Cardiac fibroblast (primary cell): ENCODE data around the gene PTMA.
A peak's percentile ranks its signal among the peaks of the same experiment; 100 is the strongest.
"Not testable (repeated sequence)": the region's sequence is repeated elsewhere in the genome, so short reads cannot be mapped to it uniquely, and the experiment has no call there.

Experiments
- DNase-seq, 2 donors: peaks; one replicate each; pipeline versions ENCODE4 v3.0.0 to v3.0.0-alpha.2; 2010; ENCODE audit warnings: low read depth in 2 of 2
- H3K4me3 ChIP-seq, 2 donors: replicated peaks in 1 of 2; 1 replicate in 1 of 2; 2 replicates in 1 of 2; pipeline ENCODE4 v1.5.1; 2011; ENCODE audit warnings: low read depth in 2 of 2, low read length in 2 of 2, mild to moderate bottlenecking in 2 of 2, moderate library complexity in 1 of 2
- CTCF ChIP-seq: IDR thresholded peaks from one replicate; pipeline ENCODE4 v1.5.1; 2011; ENCODE audit warnings: low read depth, mild to moderate bottlenecking, low read length, inconsistent platforms

The PTMA gene

DNA sequence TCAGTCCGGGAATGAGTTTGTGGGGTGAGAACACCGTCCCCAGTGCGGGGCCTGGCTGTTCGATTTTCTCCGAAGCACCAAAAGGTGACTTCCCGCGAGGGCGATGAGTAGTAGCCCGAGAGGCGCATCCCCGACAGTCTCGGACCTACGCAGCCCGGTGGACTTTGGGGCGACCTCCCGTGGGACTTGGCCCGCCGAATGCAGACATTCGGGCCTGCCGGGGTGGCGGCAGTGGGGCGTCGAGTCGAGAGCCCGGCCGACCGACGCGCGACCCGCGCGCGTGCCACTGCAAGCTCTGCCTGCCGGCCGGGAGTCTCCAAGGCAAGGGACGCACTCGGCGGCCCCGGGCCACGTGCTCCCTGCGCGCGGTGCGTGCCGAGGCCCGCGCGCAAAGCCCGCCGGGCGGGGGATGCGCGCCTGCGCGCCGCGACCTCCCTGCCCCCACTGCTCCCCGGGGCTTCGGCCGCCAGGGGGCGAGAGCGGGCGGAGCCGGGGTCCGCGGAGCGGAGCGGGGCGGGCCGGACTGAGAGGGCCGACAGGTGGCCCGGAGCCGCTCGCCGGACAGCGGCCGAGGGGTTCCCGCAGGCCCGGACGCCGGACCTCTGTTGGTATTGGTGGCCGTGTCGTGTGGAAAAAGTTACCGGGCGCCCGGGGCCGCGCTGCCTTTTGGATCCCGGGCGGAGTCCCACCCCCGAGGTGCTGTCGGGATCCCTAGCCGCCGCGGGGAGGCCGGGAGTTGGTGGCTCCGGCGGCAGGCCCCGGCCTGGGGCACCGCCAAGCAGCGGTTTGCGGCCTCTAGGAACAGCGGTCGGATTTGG lies 1.9 kb downstream of the PTMA start:
- peak; percentile 78 to 88 for DNase-seq
- peak overlapping the region; percentile 76 to 78 for H3K4me3 ChIP-seq
- peak; percentile 39 for TF ChIP-seq CTCF

DNA sequence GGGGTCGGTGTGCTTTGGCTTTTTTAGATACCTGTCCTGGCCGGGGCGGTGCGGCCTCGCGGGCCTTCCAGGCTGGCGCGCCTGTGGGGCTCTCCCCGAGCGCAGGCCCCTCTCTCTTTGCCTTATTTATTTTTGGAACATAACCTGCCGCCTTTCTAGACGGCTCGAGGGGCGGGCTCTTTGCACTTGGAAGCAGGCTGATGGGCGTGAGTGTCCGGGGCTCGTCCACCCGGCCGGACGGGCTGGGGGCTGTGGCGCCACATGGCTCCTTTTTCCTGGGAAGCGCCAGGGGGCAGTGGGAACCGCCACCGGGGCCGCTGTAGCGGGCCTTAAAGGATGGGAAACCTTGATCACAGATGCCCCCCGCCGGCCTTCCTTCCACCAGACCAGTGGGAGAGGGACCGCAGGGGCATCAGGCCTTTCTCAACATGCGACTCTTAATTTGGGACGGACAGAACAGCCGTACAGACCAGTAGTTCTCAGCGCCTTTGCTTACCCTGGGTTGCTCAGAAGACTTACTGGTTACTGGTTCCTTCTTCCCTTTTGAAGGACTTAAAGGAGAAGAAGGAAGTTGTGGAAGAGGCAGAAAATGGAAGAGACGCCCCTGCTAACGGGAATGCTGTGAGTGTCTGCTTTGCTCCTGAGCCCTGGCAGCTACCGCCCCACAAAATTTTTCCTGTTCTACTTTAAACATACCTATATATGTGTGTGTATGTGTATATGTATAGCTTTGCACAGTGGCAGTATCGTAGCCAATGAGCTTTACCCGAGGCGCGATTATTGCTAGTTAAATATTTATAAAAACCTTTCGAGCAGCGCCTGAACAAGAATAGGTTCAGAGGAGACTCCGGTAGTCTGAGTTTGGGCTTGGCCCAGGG lies 2.7 kb downstream of the PTMA start:
- peak overlapping the region; percentile 64 to 78 for H3K4me3 ChIP-seq
- DNase-seq = peak; percentile 28 to 32
- TF ChIP-seq CTCF = peak; percentile 21

DNA sequence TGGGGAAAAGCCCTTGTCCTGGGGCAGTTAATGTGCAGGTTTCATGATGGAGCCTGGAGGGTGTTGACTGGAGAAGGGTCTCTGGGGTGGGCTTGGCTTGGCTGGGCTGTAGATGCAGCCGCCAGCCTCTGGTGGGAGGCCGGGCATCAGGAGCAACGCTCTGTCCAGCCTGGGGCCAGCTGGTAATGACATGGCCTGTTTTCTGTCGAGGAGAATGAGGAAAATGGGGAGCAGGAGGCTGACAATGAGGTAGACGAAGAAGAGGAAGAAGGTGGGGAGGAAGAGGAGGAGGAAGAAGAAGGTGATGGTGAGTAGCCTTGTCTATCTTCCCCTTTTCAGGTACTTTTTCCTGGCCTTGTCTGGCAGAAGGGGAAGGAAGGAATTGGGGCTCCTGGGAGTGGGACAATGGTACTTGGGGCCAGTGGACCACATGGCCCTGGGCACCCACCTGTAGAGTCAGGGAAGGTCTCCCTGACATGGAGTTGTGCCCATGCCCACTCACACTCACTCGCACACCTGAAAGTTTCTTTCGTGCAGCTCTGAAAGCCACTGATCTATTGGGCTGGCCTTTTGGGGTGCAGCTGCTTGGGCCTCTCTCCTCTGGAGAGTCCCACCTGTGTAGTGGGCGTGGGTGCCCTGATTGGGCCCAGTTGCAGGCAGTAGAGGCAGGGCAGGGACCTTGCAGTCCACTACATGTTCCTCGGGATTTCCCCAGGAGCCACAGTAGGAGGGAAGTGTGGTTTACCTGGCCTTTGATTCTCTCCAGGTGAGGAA lies 3.5 kb downstream of the PTMA start:
- no peak for TF ChIP-seq CTCF
- peak overlapping the region; percentile 64 to 78 for H3K4me3 ChIP-seq
- DNase-seq = no peak

DNA sequence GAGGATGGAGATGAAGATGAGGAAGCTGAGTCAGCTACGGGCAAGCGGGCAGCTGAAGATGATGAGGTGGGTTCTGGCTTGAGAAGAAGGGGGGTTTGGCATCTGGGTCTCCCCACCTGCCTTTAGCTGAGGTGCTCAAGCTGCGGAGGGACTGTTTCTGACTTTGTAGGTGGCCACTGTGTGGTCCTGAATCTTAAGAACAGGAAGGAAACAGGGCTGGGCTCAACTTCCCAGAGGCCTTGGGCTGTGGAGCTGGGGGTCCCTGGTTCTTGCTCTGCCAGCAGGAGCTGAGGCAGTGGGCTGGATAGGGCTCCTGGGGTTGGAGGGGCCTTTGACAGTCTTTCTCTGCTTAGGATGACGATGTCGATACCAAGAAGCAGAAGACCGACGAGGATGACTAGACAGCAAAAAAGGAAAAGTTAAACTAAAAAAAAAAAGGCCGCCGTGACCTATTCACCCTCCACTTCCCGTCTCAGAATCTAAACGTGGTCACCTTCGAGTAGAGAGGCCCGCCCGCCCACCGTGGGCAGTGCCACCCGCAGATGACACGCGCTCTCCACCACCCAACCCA lies 4.2 kb downstream of the PTMA start:
- not testable (repeated sequence) for H3K4me3 ChIP-seq, DNase-seq

DNA sequence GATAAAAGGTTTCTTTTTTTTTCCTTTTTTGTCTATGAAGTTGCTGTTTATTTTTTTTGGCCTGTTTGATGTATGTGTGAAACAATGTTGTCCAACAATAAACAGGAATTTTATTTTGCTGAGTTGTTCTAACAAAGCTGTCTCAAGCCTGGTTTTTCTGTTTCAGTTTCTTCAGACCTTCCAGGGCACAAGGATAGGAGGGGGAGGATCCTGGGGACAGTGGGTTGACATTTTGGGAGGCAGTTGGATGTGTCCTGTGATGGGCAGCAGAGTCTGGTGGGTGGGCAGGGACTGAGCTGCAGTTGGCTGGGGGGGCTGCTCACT lies 5.0 kb downstream of the PTMA start:
- not testable (repeated sequence) for DNase-seq, H3K4me3 ChIP-seq

DNA sequence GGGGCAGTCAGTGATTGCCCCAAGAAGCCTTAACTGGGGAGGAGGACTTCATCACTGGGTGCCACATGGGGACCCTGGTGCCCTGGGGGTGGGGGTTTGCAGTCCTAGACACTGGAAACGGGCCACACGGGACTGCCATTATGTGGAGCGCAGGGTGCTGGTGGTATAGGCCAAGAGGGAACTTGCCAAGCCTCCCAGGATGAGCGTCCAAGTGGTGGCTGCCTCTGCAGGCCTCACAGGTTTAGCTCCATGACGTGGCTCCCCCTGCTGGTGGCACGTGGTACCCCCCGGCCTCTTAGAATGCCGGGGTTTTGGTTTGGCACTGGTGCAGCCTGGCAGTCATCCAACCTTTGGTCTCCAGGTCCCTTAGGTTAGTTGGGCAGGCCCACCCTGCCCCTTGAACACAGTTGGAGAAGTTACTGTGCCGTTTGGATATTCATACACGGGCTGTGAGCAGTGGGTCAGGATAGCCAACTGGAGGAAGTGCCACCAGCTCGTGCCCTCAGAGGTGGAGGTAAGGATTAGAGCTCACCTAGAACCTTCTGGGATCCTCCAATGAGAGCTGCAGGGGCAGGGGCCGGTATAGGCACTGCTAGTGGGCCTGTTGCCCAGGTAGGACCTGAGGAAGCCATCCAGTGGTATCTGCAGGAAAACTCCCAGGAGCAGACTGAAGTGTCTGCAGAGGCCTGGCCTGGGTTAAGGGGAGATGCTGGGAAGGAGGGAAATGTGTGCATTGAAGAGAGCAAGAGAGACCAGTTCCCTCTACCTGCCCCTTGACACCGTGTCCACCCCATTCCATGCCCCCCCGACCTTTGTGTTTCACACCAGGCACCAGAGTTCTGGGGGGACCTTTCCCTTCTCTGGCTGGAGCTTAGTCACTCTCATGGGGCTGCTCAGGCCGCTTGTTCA lies 5.7 kb downstream of the PTMA start:
- TF ChIP-seq CTCF = peak; percentile 92
- peak; percentile 91 to 93 for DNase-seq
- no peak overlapping the region for H3K4me3 ChIP-seq
